ENCODE results near the gene CYP27B1. TPM values are rescaled to one million over a fixed set of nuclear protein-coding genes. Genes with fewer than 3 reads are reported as not detected.
A peak's percentile ranks its signal among the peaks of the same experiment; 100 is the strongest.

CYP27B1 gene
- total RNA-seq, 4 donors from 2014 or later: not detected

GRCh38 chr12:57737467-57738460 lies 29.1 kb downstream of the CYP27B1 start:
- DNase-seq (no peak), ATAC-seq (no peak)
- Histone ChIP-seq H3K27ac (peak overlapping the region; percentile 36 to 66 (median 56)), H3K4me3 (peak overlapping the region; percentile 23 to 49 (median 47)), H3K36me3 (no peaks in the 10 kb centered on the region), H3K4me1 (peaks cover 7 to 27% of the 10 kb centered on the region in 2 donors), H3K9me3 (no peaks in the 10 kb centered on the region), H3K27me3 (peaks cover 46 to 55% (median 47%) of the 10 kb centered on the region in 3 donors)
- in situ Hi-C loops (cut with MboI; ENCODE audit: low sequenced_read_pairs in 4 of 4) (no loop called here), intact Hi-C loops (cut with DNase I; ENCODE audit: low total_unique reads) (no loop called here)
- no peak for TF ChIP-seq CTCF (IDR thresholded peaks at IDR 0.05 in 4 of 5, conservative IDR thresholded peaks at IDR 0.05 in 1 of 5)
- TF ChIP-seq POLR2A (IDR thresholded peaks at IDR 0.05): no peak

GRCh38 chr12:57736741-57737466 lies 30.0 kb downstream of the CYP27B1 start:
- Histone ChIP-seq H3K9me3 (no peaks in the 10 kb centered on the region), H3K27me3 (peaks cover 46 to 55% (median 52%) of the 10 kb centered on the region in 3 donors), H3K36me3 (no peaks in the 10 kb centered on the region), H3K4me3 (peak overlapping the region; percentile 23 to 49 (median 38)), H3K4me1 (peaks cover 7 to 27% of the 10 kb centered on the region in 2 donors), H3K27ac (peak overlapping the region; percentile 8 to 66 (median 56))
- in situ Hi-C loops (cut with MboI; ENCODE audit: low sequenced_read_pairs in 4 of 4) (no loop called here), intact Hi-C loops (cut with DNase I; ENCODE audit: low total_unique reads) (no loop called here)
- no peak for DNase-seq
- no peak for ATAC-seq
- TF ChIP-seq POLR2A (IDR thresholded peaks at IDR 0.05): no peak
- TF ChIP-seq CTCF (IDR thresholded peaks at IDR 0.05 in 4 of 5, conservative IDR thresholded peaks at IDR 0.05 in 1 of 5): no peak

- Histone ChIP-seq H3K9me3 (no peaks in the 10 kb centered on the region), H3K4me3 (peak overlapping the region; percentile 4 to 47 (median 24)), H3K27ac (peak overlapping the region; percentile 8 to 66 (median 56)), H3K36me3 (no peaks in the 10 kb centered on the region), H3K4me1 (peaks cover 7 to 27% of the 10 kb centered on the region in 2 donors), H3K27me3 (peaks cover 46 to 55% (median 52%) of the 10 kb centered on the region in 3 donors)
- DNase-seq (no peak), ATAC-seq (peak in 1 of 2 donors; percentile 37)
- intact Hi-C loops (cut with DNase I; ENCODE audit: low total_unique reads) (no loop called here), in situ Hi-C loops (cut with MboI; ENCODE audit: low sequenced_read_pairs in 4 of 4) (no loop called here)
- TF ChIP-seq POLR2A (IDR thresholded peaks at IDR 0.05) (peak in 1 of 2 donors; percentile 13), CTCF (IDR thresholded peaks at IDR 0.05 in 4 of 5, conservative IDR thresholded peaks at IDR 0.05 in 1 of 5) (peak in 3 of 5 experiments; percentile 11 to 15 (median 14))
These were observed 30.7 kb downstream of the CYP27B1 start for GRCh38 chr12:57735952-57736740.

- DNase-seq (no peak), ATAC-seq (peak in 1 of 2 donors; percentile 13)
- Histone ChIP-seq H3K36me3 (no peaks in the 10 kb centered on the region), H3K27me3 (peaks cover 46 to 53% (median 52%) of the 10 kb centered on the region in 3 donors), H3K27ac (peak overlapping the region in 2 of 4 donors; percentile 35 to 38), H3K9me3 (no peaks in the 10 kb centered on the region), H3K4me3 (peak overlapping the region in 3 of 4 donors; percentile 4 to 47 (median 13)), H3K4me1 (peaks cover 7 to 27% of the 10 kb centered on the region in 2 donors)
- in situ Hi-C loops (cut with MboI; ENCODE audit: low sequenced_read_pairs in 4 of 4): no loop called here
- intact Hi-C loops (cut with DNase I; ENCODE audit: low total_unique reads): no loop called here
- TF ChIP-seq CTCF (IDR thresholded peaks at IDR 0.05 in 4 of 5, conservative IDR thresholded peaks at IDR 0.05 in 1 of 5) (no peak), POLR2A (IDR thresholded peaks at IDR 0.05) (no peak)
These were observed 31.6 kb downstream of the CYP27B1 start for GRCh38 chr12:57735198-57735855.

Data from gastrocnemius medialis (tissue), 4 donors.